HepG2 (cell line): ENCODE data around the gene CALCR. TPM values are rescaled to one million over a fixed set of nuclear protein-coding genes. Genes with fewer than 3 reads are reported as not detected.

Source experiments
- ATAC-seq: fragments of 200-7000 bp; cut with Tn5 transposase; 3 replicates; pipeline ENCODE4 v1.9.1; 2020; ENCODE audit warnings: mild to moderate bottlenecking, moderate library complexity
- BruUV-seq: library from RNA; stranded (reverse); fragments of 400-500 nt; replicated peaks from 2 replicates; lab custom pipeline; 2021; lab: Mats Ljungman, UMichigan
- CTCF ChIA-PET: fragments of 300-600 bp; formaldehyde crosslinking; extraction: SDS; loops from one replicate; lab custom pipeline; 2021; ENCODE audit warnings: low total read pairs, inconsistent platforms, low intra/inter-chr PET ratio; lab: Yijun Ruan, JAX
- POLR2A ChIA-PET: fragments of 350-600 bp; sonication (Branson Sonifier 250); formaldehyde crosslinking; loops from one replicate; lab custom pipeline; 2020; ENCODE audit warnings: antibody characterized with exemption, inconsistent platforms; lab: Yijun Ruan, JAX
- DNase-seq: peaks from one replicate; pipeline ENCODE4 v3.0.0-alpha.2; 2015; ENCODE audit warnings: low spot score
- FAIRE-seq: peaks from 3 replicates; lab custom pipeline; 2011; peaks lifted over from hg19 to GRCh38; lab: Jason Lieb, UNC
- H2AFZ ChIP-seq: one replicate; pipeline ENCODE4 v1.6.1; 2011; ENCODE audit warnings: low read length, inconsistent platforms
- H3K27ac ChIP-seq: fragments of 300-600 bp; 3 replicates; pipeline ENCODE4 v1.8.0; 2011; ENCODE audit warnings: mixed run types, mild to moderate bottlenecking, mixed read lengths, low read length, inconsistent platforms; ENCODE audit not compliant: insufficient read depth; ENCODE audit errors: extremely low read length
- H3K27me3 ChIP-seq, 2 experiments: fragments of 200-600 bp in 1 of 2; 2 replicates in 1 of 2; 3 replicates in 1 of 2; pipeline versions ENCODE4 v1.6.0 to v1.8.0; 2011; ENCODE audit warnings: low read length in 2 of 2, mild to moderate bottlenecking in 2 of 2, moderate library complexity in 2 of 2, inconsistent platforms in 1 of 2; ENCODE audit not compliant: insufficient read depth in 2 of 2, control insufficient read depth in 1 of 2
- H3K36me3 ChIP-seq, 2 experiments: fragments of 200-600 bp in 1 of 2; replicated peaks in 1 of 2; 2 replicates in 1 of 2; 3 replicates in 1 of 2; pipeline versions ENCODE4 v1.5.1 to v1.8.0; 2011; ENCODE audit warnings: low read length in 2 of 2, inconsistent platforms in 1 of 2; ENCODE audit not compliant: insufficient read depth in 2 of 2, control insufficient read depth in 1 of 2
- H3K4me1 ChIP-seq: 2 replicates; pipeline ENCODE4 v1.5.1; 2012; ENCODE audit warnings: low read length, inconsistent platforms; ENCODE audit not compliant: insufficient read depth
- H3K4me2 ChIP-seq: 2 replicates; pipeline ENCODE4 v1.6.0; 2011; ENCODE audit warnings: low read depth, low read length, inconsistent platforms
- H3K4me3 ChIP-seq, 3 experiments: fragments of 200-600 bp in 1 of 3; sonication (generic), shearing (Covaris generic) in 1 of 3; replicated peaks in 1 of 3; 2 replicates each; pipeline ENCODE4 v1.5.1; 2011 to 2016; ENCODE audit warnings: low read length in 3 of 3, inconsistent platforms in 2 of 3, low read depth in 2 of 3, mild to moderate bottlenecking in 2 of 3, control low read depth in 1 of 3, mixed read lengths in 1 of 3; ENCODE audit not compliant: insufficient read depth in 1 of 3
- H3K79me2 ChIP-seq: one replicate; pipeline ENCODE4 v1.6.1; 2011; ENCODE audit warnings: low read length, inconsistent platforms; ENCODE audit not compliant: insufficient read depth
- H3K9ac ChIP-seq: 2 replicates; pipeline ENCODE4 v1.6.0; 2011; ENCODE audit warnings: mild to moderate bottlenecking, low read depth, low read length, inconsistent platforms; ENCODE audit not compliant: insufficient read depth
- H3K9me3 ChIP-seq: 2 replicates; pipeline ENCODE4 v1.5.1; 2012; ENCODE audit warnings: mild to moderate bottlenecking, low read length
- H4K20me1 ChIP-seq: 2 replicates; pipeline ENCODE4 v1.6.0; 2011; ENCODE audit warnings: inconsistent platforms, mild to moderate bottlenecking, low read length, moderate library complexity; ENCODE audit not compliant: insufficient read depth
- DMAP1 ChIP-seq: IDR thresholded peaks from 2 replicates; pipeline ENCODE4 v1.6.1; 2016
- HNF4G ChIP-seq, 2 experiments: sonication (generic) in 1 of 2; formaldehyde crosslinking in 1 of 2; IDR thresholded peaks; 2 replicates each; pipeline versions ENCODE4 v1.4.0 to v1.6.1; 2011 to 2020; ENCODE audit warnings: borderline replicate concordance in 2 of 2, low read depth in 2 of 2, mild to moderate bottlenecking in 2 of 2, low read length in 1 of 2, missing genetic modification reagents in 1 of 2, moderate library complexity in 1 of 2
- KDM5A ChIP-seq: fragments of 200-600 bp; sonication (generic); IDR thresholded peaks from 2 replicates; pipeline ENCODE4 v1.7.0; 2018; ENCODE audit warnings: antibody characterized with exemption, mild to moderate bottlenecking, low read length, borderline replicate concordance
- NFKB2 ChIP-seq: sonication (generic); formaldehyde crosslinking; IDR thresholded peaks from 2 replicates; pipeline ENCODE4 v1.4.0; 2020; ENCODE audit warnings: missing genetic modification reagents, borderline replicate concordance
- PRDM4 ChIP-seq: sonication (generic); formaldehyde crosslinking; IDR thresholded peaks from 2 replicates; pipeline ENCODE4 v1.9.0; 2021; ENCODE audit warnings: missing genetic modification reagents, borderline replicate concordance
- TOE1 ChIP-seq: sonication (generic); formaldehyde crosslinking; IDR thresholded peaks from 2 replicates; pipeline ENCODE4 v1.4.0; 2020; ENCODE audit warnings: mild to moderate bottlenecking, missing genetic modification reagents
- ZBTB21 ChIP-seq: sonication (generic); formaldehyde crosslinking; IDR thresholded peaks from 2 replicates; pipeline ENCODE4 v1.4.0; 2020; ENCODE audit warnings: missing genetic modification reagents
- ZNF790 ChIP-seq: sonication (generic); formaldehyde crosslinking; IDR thresholded peaks from 2 replicates; pipeline ENCODE4 v1.8.0; 2022; ENCODE audit warnings: missing genetic modification reagents, mild to moderate bottlenecking, borderline replicate concordance
- WGBS: methylation state at CpG from one replicate; pipeline ENCODE4 v1.1.6; 2017; ENCODE audit warnings: low lambda C conversion rate; 5-methylcytosine and 5-hydroxymethylcytosine counted together
- in situ Hi-C: cut with HindIII; loops from 2 replicates; pipeline ENCODE4 v1.10.0; 2017; ENCODE audit warnings: low pct_unique_long_range_greater_than_20kb; ENCODE audit not compliant: extremely low pct_ligation_motif_present
- intact Hi-C: fragments of 100-400 bp; cut with micrococcal nuclease; formaldehyde crosslinking; loops from one replicate; pipeline ENCODE4 v1.10.0; 2022; ENCODE audit not compliant: unreplicated experiment
- polyA plus RNA-seq, 8 experiments: library from polyadenylated mRNA; depleted of rRNA in 3 of 8; stranded (reverse) in 7 of 8; unstranded in 1 of 8; fragments of >200 nt; fragmentation: Illumina TruSeq in 4 of 8; extraction: Trizol in 4 of 8; gene quantifications; 2 replicates each; pipeline versions ENCODE4 v1.2.1 to v1.2.3, GENCODE V29; 2011 to 2016; ENCODE audit warnings: low read depth in 4 of 8, missing spikeins in 1 of 8, mixed read lengths in 1 of 8; ENCODE audit not compliant: insufficient read depth in 1 of 8
- total RNA-seq, 5 experiments: library from RNA; depleted of rRNA; stranded (reverse); fragments of >200 nt; fragmentation: Illumina TruSeq; extraction: Trizol; gene quantifications; 2 replicates each; pipeline ENCODE4 v1.2.3, GENCODE V29; 2016; ENCODE audit warnings: low read depth in 1 of 5
- TF ChIP-seq, protein P1 (sequence below): sonication (generic); formaldehyde crosslinking; IDR thresholded peaks from 2 replicates; pipeline ENCODE4 v1.5.0; 2020; ENCODE audit warnings: mild to moderate bottlenecking, missing genetic modification reagents, borderline replicate concordance

The CALCR gene
- total and polyA plus RNA-seq, 2 of the 13 experiments (the other 11 are each of a cell fraction or from before 2014, with no cell fraction given): not detected

DNA sequence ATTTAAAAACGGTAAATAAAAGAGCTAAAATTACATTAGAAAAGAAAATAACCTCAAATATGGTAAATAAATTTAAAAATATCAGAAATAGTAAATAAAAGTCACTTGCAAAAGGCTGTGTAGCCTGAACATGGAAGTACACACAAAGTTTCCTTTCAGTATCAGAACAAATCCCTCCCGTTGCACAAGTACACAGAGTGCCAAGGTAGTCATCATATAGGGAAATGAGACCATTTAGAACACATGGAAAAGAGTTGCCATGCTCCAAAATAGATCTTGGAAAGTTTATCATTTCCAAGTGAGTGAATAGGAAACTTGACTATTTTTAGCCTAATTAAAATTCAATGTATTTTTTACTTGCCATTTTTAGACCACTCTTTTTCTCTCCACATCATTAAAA lies 11.6 kb downstream of the CALCR start (continued):
- TF ChIP-seq PRDM4 (CRISPR knock-in tag) (no peak), KDM5A (no peak), ZBTB21 (CRISPR knock-in tag) (no peak), TOE1 (CRISPR knock-in tag) (no peak), NFKB2 (no peak), HNF4G (IDR thresholded peaks at IDR 0.05; ENCODE audit: borderline replicate concordance, low read depth, low read length) (no peak), HNF4G (CRISPR knock-in tag; IDR thresholded peaks at IDR 0.05; ENCODE audit: borderline replicate concordance, low read depth) (no peak), DMAP1 (no peak)
- TF ChIP-seq, protein P1, sequence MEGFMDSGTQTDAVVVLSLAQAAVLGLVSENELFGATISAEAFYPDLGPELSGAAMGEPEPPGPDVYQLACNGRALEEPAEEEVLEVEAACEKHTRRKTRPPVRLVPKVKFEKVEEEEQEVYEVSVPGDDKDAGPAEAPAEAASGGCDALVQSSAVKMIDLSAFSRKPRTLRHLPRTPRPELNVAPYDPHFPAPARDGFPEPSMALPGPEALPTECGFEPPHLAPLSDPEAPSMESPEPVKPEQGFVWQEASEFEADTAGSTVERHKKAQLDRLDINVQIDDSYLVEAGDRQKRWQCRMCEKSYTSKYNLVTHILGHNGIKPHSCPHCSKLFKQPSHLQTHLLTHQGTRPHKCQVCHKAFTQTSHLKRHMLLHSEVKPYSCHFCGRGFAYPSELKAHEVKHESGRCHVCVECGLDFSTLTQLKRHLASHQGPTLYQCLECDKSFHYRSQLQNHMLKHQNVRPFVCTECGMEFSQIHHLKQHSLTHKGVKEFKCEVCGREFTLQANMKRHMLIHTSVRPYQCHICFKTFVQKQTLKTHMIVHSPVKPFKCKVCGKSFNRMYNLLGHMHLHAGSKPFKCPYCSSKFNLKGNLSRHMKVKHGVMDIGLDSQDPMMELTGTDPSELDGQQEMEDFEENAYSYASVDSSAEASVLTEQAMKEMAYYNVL (CRISPR knock-in tag): no peak

DNA sequence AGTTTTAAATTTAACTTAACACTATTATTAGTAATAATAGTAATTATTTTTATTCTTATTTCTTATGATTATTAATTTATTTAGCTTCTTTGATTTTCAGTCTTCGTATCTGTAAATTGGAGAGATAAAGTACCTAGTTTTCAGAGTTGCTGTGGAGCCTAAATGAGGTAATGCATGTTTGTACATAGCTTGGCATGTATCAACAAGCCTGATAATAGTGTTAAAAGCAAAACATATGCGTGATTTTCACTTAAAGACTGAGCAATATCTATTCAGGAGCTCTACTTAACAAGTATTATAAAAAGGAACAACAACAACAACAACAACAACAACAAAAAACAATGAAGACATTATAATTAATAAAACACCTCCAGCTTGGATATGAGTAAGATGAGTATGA lies 12.4 kb downstream of the CALCR start:
- intact Hi-C loops (no loop called here), in situ Hi-C loops (no loop called here)
- H3K27ac ChIP-seq: no peak overlapping the region
- H3K9me3 ChIP-seq: no peaks in the 10 kb centered on the region
- no peaks in the 10 kb centered on the region for H3K27me3 ChIP-seq
- BruUV-seq: no TSS peak
- POLR2A ChIA-PET: no interaction called here
- 0% methylated on average over 2 of the region's 2 CpGs for WGBS
- no peaks in the 10 kb centered on the region for H4K20me1 ChIP-seq
- FAIRE-seq (no peak), DNase-seq (no peak), ATAC-seq (no peak)
- no peak overlapping the region for H3K9ac ChIP-seq
- H3K79me2 ChIP-seq: no peaks in the 10 kb centered on the region
- no peak for TF ChIP-seq ZNF790 (CRISPR knock-in tag)
- TF ChIP-seq, all 625 proteins: peak for 0
- H3K4me3 ChIP-seq: no peak overlapping the region
- no peaks in the 10 kb centered on the region for H3K4me1 ChIP-seq
- CTCF ChIA-PET: no interaction called here
- no peak overlapping the region for H2AFZ ChIP-seq
- H3K4me2 ChIP-seq: no peak overlapping the region
- H3K36me3 ChIP-seq: no peaks in the 10 kb centered on the region
